Epithelial cell of proximal tubule (primary cell): Measurements from ENCODE around the gene NOS1AP. TPM values are rescaled to one million over a fixed set of nuclear protein-coding genes. Genes with fewer than 3 reads are reported as not detected.
A peak's percentile ranks its signal among the peaks of the same experiment; 100 is the strongest.

Experiments used
- DNase-seq: peaks from one replicate; pipeline ENCODE4 v3.0.0-alpha.2; 2011; ENCODE audit warnings: low read depth
- H3K4me3 ChIP-seq: 2 replicates; pipeline ENCODE4 v1.5.1; 2011; ENCODE audit warnings: low read depth, mild to moderate bottlenecking, low read length
- CTCF ChIP-seq: conservative IDR thresholded peaks from 2 replicates; pipeline ENCODE4 v1.5.1; 2012; ENCODE audit warnings: low read depth, mild to moderate bottlenecking, low read length
- total RNA-seq: library from RNA; depleted of rRNA; stranded (reverse); fragments of >200 nt; gene quantifications from 2 replicates; pipeline ENCODE4 v1.2.3, GENCODE V29; 2015

Gene NOS1AP
- total RNA-seq, 1 donor from 2014 or later: 2.2 TPM

DNA sequence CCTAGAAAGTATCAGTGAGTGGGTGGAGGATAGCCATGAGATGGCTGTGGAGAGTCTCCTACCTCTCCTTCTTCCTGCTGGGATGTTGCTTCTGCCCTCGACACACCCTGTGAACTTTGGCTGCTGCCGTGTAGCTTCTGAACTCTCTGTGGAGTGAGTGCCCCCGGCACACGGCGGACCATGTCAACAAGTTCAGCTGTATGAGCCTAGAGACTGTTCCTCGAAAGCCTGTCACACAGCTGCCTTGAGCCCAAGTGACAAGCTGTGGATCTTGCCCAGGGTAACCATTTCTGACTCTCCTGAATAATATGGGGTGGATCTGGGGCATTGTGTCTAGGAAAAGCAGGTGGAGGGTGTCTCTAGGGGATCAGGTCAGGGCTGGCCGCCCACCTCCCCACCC, 143.2 kb downstream of the NOS1AP start:
- H3K4me3 ChIP-seq: no peak overlapping the region
- TF ChIP-seq CTCF: no peak
- no peak for DNase-seq

GRCh38 chr1:162213281-162213912, 143.9 kb downstream of the NOS1AP start:
- H3K4me3 ChIP-seq: no peak overlapping the region
- DNase-seq: peak; percentile 33
- no peak for TF ChIP-seq CTCF

- no peak for TF ChIP-seq CTCF
- no peak for DNase-seq
- H3K4me3 ChIP-seq: no peak overlapping the region
These were observed 144.7 kb downstream of the NOS1AP start for GRCh38 chr1:162214202-162214601.

- DNase-seq: no peak
- H3K4me3 ChIP-seq: no peak overlapping the region
- no peak for TF ChIP-seq CTCF
These were observed 146.4 kb downstream of the NOS1AP start for GRCh38 chr1:162215902-162216301.

GRCh38 chr1:162216604-162217003, 147.1 kb downstream of the NOS1AP start:
- no peak for DNase-seq
- H3K4me3 ChIP-seq: no peak overlapping the region
- TF ChIP-seq CTCF: no peak

DNA sequence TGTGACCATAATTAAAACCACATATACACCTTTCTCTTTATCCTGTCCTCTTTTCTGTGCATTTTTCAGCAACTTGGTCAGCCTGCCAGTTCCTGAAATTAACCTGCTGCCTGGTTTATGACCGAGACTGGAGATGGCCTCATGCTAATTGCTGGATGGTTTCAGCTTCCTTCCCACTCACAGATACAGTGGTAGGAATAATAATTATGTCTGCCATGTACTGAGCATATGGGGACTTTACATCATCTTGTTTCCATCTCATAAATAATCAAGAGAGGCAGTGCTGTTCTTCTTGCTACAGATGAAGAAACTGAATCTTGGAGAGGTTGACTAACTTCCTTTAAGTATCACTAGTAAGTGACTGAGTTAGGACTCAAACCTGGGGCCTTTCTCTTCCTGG, 148.2 kb downstream of the NOS1AP start:
- no peak overlapping the region for H3K4me3 ChIP-seq
- no peak for TF ChIP-seq CTCF
- DNase-seq: no peak

- no peak for DNase-seq
- H3K4me3 ChIP-seq: no peak overlapping the region
- TF ChIP-seq CTCF: no peak
These were observed 149.1 kb downstream of the NOS1AP start for GRCh38 chr1:162218546-162218945.
